Activated T-cell treated with anti-CD3 and anti-CD28 coated beads, Interleukin-2, amount 50 U/mL, for 4 hours (primary cell): ENCODE data around the gene COA3. TPM values are rescaled to one million over a fixed set of nuclear protein-coding genes. Genes with fewer than 3 reads are reported as not detected.

Experiments
- ATAC-seq, 2 donors: fragments of 200-7000 bp; cut with Tn5 transposase; one replicate each; pipeline ENCODE4 v1.10.0; 2021
- DNase-seq: peaks from one replicate; pipeline ENCODE4 v3.0.0-alpha.2; 2020
- H3K27me3 Mint-ChIP-seq: one replicate; pipeline ENCODE4 v1.8.0; 2021; ENCODE audit warnings: low read depth, mixed read lengths
- H3K36me3 Mint-ChIP-seq: one replicate; pipeline ENCODE4 v1.8.0; 2022; ENCODE audit warnings: mixed read lengths; ENCODE audit not compliant: insufficient read depth
- H3K4me1 Mint-ChIP-seq: one replicate; pipeline ENCODE4 v1.8.0; 2021; ENCODE audit warnings: low read depth, mixed read lengths
- H3K4me3 Mint-ChIP-seq: one replicate; pipeline ENCODE4 v1.8.0; 2021; ENCODE audit warnings: mild to moderate bottlenecking, moderate library complexity, mixed read lengths
- H3K9me3 Mint-ChIP-seq: one replicate; pipeline ENCODE4 v1.8.0; 2021; ENCODE audit warnings: mixed read lengths
- total RNA-seq, 3 donors: library from RNA; stranded (reverse); gene quantifications; one replicate each; pipeline ENCODE4 v1.2.1, GENCODE V29; 2021

Gene COA3
- total RNA-seq, result 10 to 100 TPM; 52.2 to 56.2 (median 55.1) TPM

GRCh38 chr17:42798383-42799380 lies at the start of gene COA3, which contains the start of gene CNTD1:
Gene COA3, minus strand, starts transcription at chr17:42798704. Its CDS starts 23 bp downstream, at chr17:42798681.
Gene CNTD1, plus strand, starts transcription at chr17:42798861. Its CDS starts 207 bp downstream, at chr17:42799068.
- DNase-seq (peak; percentile 71), ATAC-seq (peak; percentile 99 to 100)
- Mint-ChIP-seq H3K4me3 (peak within 1 kb of the TSS; percentile 95), H3K27me3 (no peaks in the 10 kb centered on the region), H3K36me3 (peaks cover 3% of the 10 kb centered on the region), H3K4me1 (peaks cover 19% of the 10 kb centered on the region), H3K9me3 (no peaks in the 10 kb centered on the region)

- Mint-ChIP-seq H3K9me3 (no peaks in the 10 kb centered on the region), H3K4me1 (peaks cover 11% of the 10 kb centered on the region), H3K27me3 (no peaks in the 10 kb centered on the region), H3K4me3 (no peak overlapping the region), H3K36me3 (peaks cover 10% of the 10 kb centered on the region)
- DNase-seq (no peak), ATAC-seq (no peak)
Observed at GRCh38 chr17:42848093-42848492, 49.6 kb upstream of the COA3 start.

GRCh38 chr17:42846594-42847280 lies 48.2 kb upstream of the COA3 start:
- Mint-ChIP-seq H3K4me3 (no peak overlapping the region), H3K36me3 (peaks cover 21% of the 10 kb centered on the region), H3K27me3 (no peaks in the 10 kb centered on the region), H3K4me1 (peaks cover 11% of the 10 kb centered on the region), H3K9me3 (no peaks in the 10 kb centered on the region)
- DNase-seq, result no peak
- no peak for ATAC-seq

GRCh38 chr17:42845918-42846593 lies 47.6 kb upstream of the COA3 start:
- no peak for DNase-seq

GRCh38 chr17:42845556-42845917 lies 47.0 kb upstream of the COA3 start:
- ATAC-seq, result peak in 1 of 2 donors; percentile 2
- H3K27me3 Mint-ChIP-seq, result no peaks in the 10 kb centered on the region
- no peak for DNase-seq
- H3K36me3 Mint-ChIP-seq, result peaks cover 25% of the 10 kb centered on the region
- H3K4me1 Mint-ChIP-seq, result peaks cover 11% of the 10 kb centered on the region
- H3K9me3 Mint-ChIP-seq, result no peaks in the 10 kb centered on the region
- no peak overlapping the region for H3K4me3 Mint-ChIP-seq

More at GRCh38 chr17:42845918-42846593, 47.6 kb upstream of the COA3 start:
- no peaks in the 10 kb centered on the region for H3K9me3 Mint-ChIP-seq
- ATAC-seq, result peak; percentile 68 to 83
- no peak overlapping the region for H3K4me3 Mint-ChIP-seq
- H3K27me3 Mint-ChIP-seq, result no peaks in the 10 kb centered on the region
- H3K36me3 Mint-ChIP-seq, result peaks cover 25% of the 10 kb centered on the region
- H3K4me1 Mint-ChIP-seq, result peaks cover 11% of the 10 kb centered on the region

GRCh38 chr17:42844761-42845555 lies 46.5 kb upstream of the COA3 start:
- Mint-ChIP-seq H3K4me1 (peaks cover 11% of the 10 kb centered on the region), H3K27me3 (no peaks in the 10 kb centered on the region), H3K9me3 (no peaks in the 10 kb centered on the region), H3K36me3 (peaks cover 25% of the 10 kb centered on the region), H3K4me3 (no peak overlapping the region)
- DNase-seq (no peak), ATAC-seq (no peak)

GRCh38 chr17:42844271-42844670 lies 45.8 kb upstream of the COA3 start, which contains the start of gene AOC2:
Gene AOC2, plus strand, starts transcription at chr17:42844580. Its CDS starts 47 bp downstream, at chr17:42844627.
- H3K27me3 Mint-ChIP-seq, result no peaks in the 10 kb centered on the region
- no peaks in the 10 kb centered on the region for H3K9me3 Mint-ChIP-seq
- ATAC-seq (no peak), DNase-seq (no peak)
- peaks cover 11% of the 10 kb centered on the region for H3K4me1 Mint-ChIP-seq
- H3K4me3 Mint-ChIP-seq, result no peak within 1 kb of the TSS
- peaks cover 29% of the 10 kb centered on the region for H3K36me3 Mint-ChIP-seq

GRCh38 chr17:42843358-42843934 lies 44.9 kb upstream of the COA3 start:
- peaks cover 37% of the 10 kb centered on the region for H3K36me3 Mint-ChIP-seq
- DNase-seq, result no peak

GRCh38 chr17:42841975-42842685 lies 43.6 kb upstream of the COA3 start:
- H3K9me3 Mint-ChIP-seq, result no peaks in the 10 kb centered on the region
- DNase-seq (no peak), ATAC-seq (no peak)
- peaks cover 46% of the 10 kb centered on the region for H3K36me3 Mint-ChIP-seq
- no peaks in the 10 kb centered on the region for H3K27me3 Mint-ChIP-seq
- H3K4me1 Mint-ChIP-seq, result peaks cover 13% of the 10 kb centered on the region
- no peak overlapping the region for H3K4me3 Mint-ChIP-seq

More at GRCh38 chr17:42843358-42843934, 44.9 kb upstream of the COA3 start:
- Mint-ChIP-seq H3K4me1 (peaks cover 11% of the 10 kb centered on the region), H3K4me3 (no peak overlapping the region), H3K9me3 (no peaks in the 10 kb centered on the region), H3K27me3 (no peaks in the 10 kb centered on the region)
- ATAC-seq, result no peak

GRCh38 chr17:42835732-42836131 lies 37.2 kb upstream of the COA3 start:
- DNase-seq (no peak), ATAC-seq (no peak)
- peaks cover 23% of the 10 kb centered on the region for H3K4me1 Mint-ChIP-seq
- no peaks in the 10 kb centered on the region for H3K27me3 Mint-ChIP-seq
- H3K4me3 Mint-ChIP-seq, result no peak overlapping the region
- no peaks in the 10 kb centered on the region for H3K9me3 Mint-ChIP-seq
- peaks cover 24% of the 10 kb centered on the region for H3K36me3 Mint-ChIP-seq

GRCh38 chr17:42833767-42834422 lies 35.4 kb upstream of the COA3 start:
- Mint-ChIP-seq H3K9me3 (no peaks in the 10 kb centered on the region), H3K36me3 (peaks cover 16% of the 10 kb centered on the region), H3K4me3 (peak overlapping the region; percentile 96), H3K4me1 (peaks cover 23% of the 10 kb centered on the region), H3K27me3 (peaks cover 4% of the 10 kb centered on the region)
- DNase-seq (no peak), ATAC-seq (no peak)
